Thoracic aorta (tissue), 2 donors: Measurements from ENCODE around the gene CTTN. TPM values are rescaled to one million over a fixed set of nuclear protein-coding genes. Genes with fewer than 3 reads are reported as not detected.

Experiments
- ATAC-seq: fragments of 150-250 bp; one replicate; pipeline ENCODE4 v1.8.0; 2017; ENCODE audit warnings: low read depth; ENCODE audit not compliant: insufficient number of reproducible peaks, low FRiP score
- DNase-seq: peaks from one replicate; pipeline ENCODE4 v3.0.0-alpha.2; 2020; ENCODE audit warnings: low spot score
- H3K27ac ChIP-seq, 2 donors: fragments of 200-600 bp; sonication (generic); 1 replicate in 1 of 2; 2 replicates in 1 of 2; pipeline ENCODE4 v1.5.1; 2016; ENCODE audit warnings: mild to moderate bottlenecking in 2 of 2, moderate library complexity in 2 of 2
- H3K27me3 ChIP-seq: fragments of 200-600 bp; sonication (generic); replicated peaks from 2 replicates; pipeline ENCODE4 v1.6.0; 2016; ENCODE audit warnings: mild to moderate bottlenecking; ENCODE audit not compliant: insufficient read depth
- H3K36me3 ChIP-seq: fragments of 200-600 bp; sonication (generic); one replicate; pipeline ENCODE4 v1.5.1; 2016
- H3K4me1 ChIP-seq, 2 donors: fragments of 200-600 bp; sonication (generic); 1 replicate in 1 of 2; 2 replicates in 1 of 2; pipeline versions ENCODE4 v1.5.1 to v1.6.0; 2016; ENCODE audit warnings: low read depth in 2 of 2, mild to moderate bottlenecking in 1 of 2; ENCODE audit not compliant: control insufficient read depth in 1 of 2
- H3K4me3 ChIP-seq: fragments of 200-600 bp; sonication (generic); 2 replicates; pipeline ENCODE4 v1.5.1; 2016; ENCODE audit warnings: mild to moderate bottlenecking
- H3K9me3 ChIP-seq: fragments of 200-600 bp; sonication (generic); 2 replicates; pipeline ENCODE4 v1.5.1; 2016
- total RNA-seq, 2 donors: library from RNA; depleted of rRNA; stranded (reverse); fragments of >200 nt; gene quantifications; one replicate each; pipeline versions ENCODE4 v1.1.0 to v1.2.3, GENCODE V29; 2016
- TF ChIP-seq, protein P1 (sequence below): fragments of 200-600 bp; sonication (generic); IDR thresholded peaks from one replicate; pipeline ENCODE4 v1.5.1; 2019; ENCODE audit warnings: antibody characterized with exemption

CTTN gene
- total RNA-seq, 2 donors from 2014 or later = 415 to 578 TPM

DNA sequence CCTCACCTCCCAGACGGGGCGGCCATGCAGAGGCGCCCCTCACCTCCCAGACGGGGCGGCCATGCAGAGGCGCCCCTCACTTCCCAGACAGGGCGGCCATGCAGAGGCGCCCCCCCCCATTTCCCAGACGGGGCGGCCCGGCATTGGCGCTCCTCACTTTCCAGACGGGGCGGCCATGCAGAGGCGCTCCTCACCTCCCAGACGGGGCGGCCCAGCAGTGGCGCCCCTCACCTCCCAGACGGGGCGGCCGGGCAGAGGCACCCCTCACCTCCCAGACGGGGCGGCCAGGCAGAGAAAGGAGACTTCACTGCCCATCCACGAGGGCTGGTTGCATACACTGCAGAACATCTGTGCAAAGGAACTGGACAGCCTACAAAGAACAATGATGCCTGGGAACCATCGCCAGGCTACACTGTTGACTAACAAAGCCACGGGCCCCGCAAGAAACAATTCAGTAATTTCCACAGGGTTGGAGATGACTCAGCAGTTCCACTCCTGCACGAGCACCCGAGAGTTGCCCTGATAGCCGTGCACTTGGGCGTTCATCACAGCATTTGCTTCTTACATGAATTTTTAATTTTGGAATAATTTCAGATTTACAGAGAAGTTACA, 58.7 kb downstream of the CTTN start:
- DNase-seq (no peak), ATAC-seq (no peak)
- TF ChIP-seq, protein P1, sequence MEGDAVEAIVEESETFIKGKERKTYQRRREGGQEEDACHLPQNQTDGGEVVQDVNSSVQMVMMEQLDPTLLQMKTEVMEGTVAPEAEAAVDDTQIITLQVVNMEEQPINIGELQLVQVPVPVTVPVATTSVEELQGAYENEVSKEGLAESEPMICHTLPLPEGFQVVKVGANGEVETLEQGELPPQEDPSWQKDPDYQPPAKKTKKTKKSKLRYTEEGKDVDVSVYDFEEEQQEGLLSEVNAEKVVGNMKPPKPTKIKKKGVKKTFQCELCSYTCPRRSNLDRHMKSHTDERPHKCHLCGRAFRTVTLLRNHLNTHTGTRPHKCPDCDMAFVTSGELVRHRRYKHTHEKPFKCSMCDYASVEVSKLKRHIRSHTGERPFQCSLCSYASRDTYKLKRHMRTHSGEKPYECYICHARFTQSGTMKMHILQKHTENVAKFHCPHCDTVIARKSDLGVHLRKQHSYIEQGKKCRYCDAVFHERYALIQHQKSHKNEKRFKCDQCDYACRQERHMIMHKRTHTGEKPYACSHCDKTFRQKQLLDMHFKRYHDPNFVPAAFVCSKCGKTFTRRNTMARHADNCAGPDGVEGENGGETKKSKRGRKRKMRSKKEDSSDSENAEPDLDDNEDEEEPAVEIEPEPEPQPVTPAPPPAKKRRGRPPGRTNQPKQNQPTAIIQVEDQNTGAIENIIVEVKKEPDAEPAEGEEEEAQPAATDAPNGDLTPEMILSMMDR = no peak
- Histone ChIP-seq H3K27ac (no peak overlapping the region), H3K4me1 (no peaks in the 10 kb centered on the region), H3K9me3 (no peaks in the 10 kb centered on the region), H3K27me3 (no peaks in the 10 kb centered on the region), H3K36me3 (no peaks in the 10 kb centered on the region), H3K4me3 (no peak overlapping the region)

DNA sequence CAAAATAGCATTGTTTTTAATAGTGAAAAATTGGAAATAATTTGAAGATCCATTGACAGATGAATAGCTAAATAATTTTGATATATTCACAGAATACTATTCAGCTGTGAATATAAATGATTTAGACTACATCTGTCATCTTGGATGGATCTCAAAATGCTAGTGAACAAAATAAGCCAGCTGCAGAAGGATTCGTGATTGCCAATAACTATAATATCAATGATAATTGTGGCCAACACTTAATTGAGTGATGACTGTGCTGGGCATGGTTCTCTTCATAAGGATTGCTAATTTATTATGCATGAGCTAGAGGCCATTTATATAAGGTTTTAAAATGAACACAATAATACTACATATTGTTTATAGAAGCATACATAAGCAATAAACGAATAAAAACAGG, 60.4 kb downstream of the CTTN start:
- no peak for ATAC-seq
- TF ChIP-seq, protein P1 = no peak
- Histone ChIP-seq H3K9me3 (no peaks in the 10 kb centered on the region), H3K27me3 (no peaks in the 10 kb centered on the region), H3K4me3 (no peak overlapping the region), H3K36me3 (no peaks in the 10 kb centered on the region), H3K27ac (no peak overlapping the region), H3K4me1 (no peaks in the 10 kb centered on the region)
- no peak for DNase-seq

GRCh38 chr11:70460111-70460510, 61.8 kb downstream of the CTTN start:
- Histone ChIP-seq H3K4me1 (no peaks in the 10 kb centered on the region), H3K4me3 (no peak overlapping the region), H3K27me3 (no peaks in the 10 kb centered on the region), H3K36me3 (no peaks in the 10 kb centered on the region), H3K9me3 (no peaks in the 10 kb centered on the region), H3K27ac (no peak overlapping the region)
- TF ChIP-seq, protein P1 = no peak
- no peak for ATAC-seq
- DNase-seq = no peak

- no peaks in the 10 kb centered on the region for H3K27me3 ChIP-seq
- no peaks in the 10 kb centered on the region for H3K4me1 ChIP-seq
- H3K27ac ChIP-seq = no peak overlapping the region
- ATAC-seq (no peak), DNase-seq (no peak)
- TF ChIP-seq, protein P1 = no peak
- H3K9me3 ChIP-seq = no peaks in the 10 kb centered on the region
- no peak overlapping the region for H3K4me3 ChIP-seq
- H3K36me3 ChIP-seq = no peaks in the 10 kb centered on the region
These were observed 62.6 kb downstream of the CTTN start for GRCh38 chr11:70460964-70461363.

- Histone ChIP-seq H3K4me3 (no peak overlapping the region), H3K27me3 (no peaks in the 10 kb centered on the region), H3K4me1 (no peaks in the 10 kb centered on the region), H3K36me3 (no peaks in the 10 kb centered on the region), H3K9me3 (no peaks in the 10 kb centered on the region), H3K27ac (no peak overlapping the region)
- ATAC-seq = no peak
- TF ChIP-seq, protein P1 = no peak
- DNase-seq = no peak
These were observed 64.6 kb downstream of the CTTN start for GRCh38 chr11:70462818-70463477.
